ENCODE measurements around the gene STK24. TPM values are rescaled to one million over a fixed set of nuclear protein-coding genes. Genes with fewer than 3 reads are reported as not detected.

Gene STK24
- total and polyA plus RNA-seq, 2 of the 8 experiments (the other 6 are each of a cell fraction or from before 2014, with no cell fraction given), result 62.8 to 143 TPM

GRCh38 chr13:98556142-98556816, 20.6 kb downstream of the STK24 start (continued):
- no peak for TF ChIP-seq TEAD4 (IDR thresholded peaks at IDR 0.05; ENCODE audit: low read depth, low read length)
